ENCODE data around the gene FGF10. TPM values are rescaled to one million over a fixed set of nuclear protein-coding genes. Genes with fewer than 3 reads are reported as not detected.
A peak's percentile ranks its signal among the peaks of the same experiment; 100 is the strongest.

FGF10 gene
- 110 and 154 TPM in 2 replicates for total RNA-seq
- 0.58 and 6.9 TPM in 2 replicates for polyA plus RNA-seq
- polyA plus RNA-seq (2012) = 0.52 and 5.0 TPM in 2 replicates
- 1.6 and 14.5 TPM in 2 replicates for polyA minus RNA-seq (ENCODE audit: low replicate concordance)

- TF ChIP-seq EZH2 (IDR thresholded peaks at IDR 0.05; ENCODE audit: low read length, missing control alignments) (no peak), CTCF (conservative IDR thresholded peaks at IDR 0.05 in 1 of 2, IDR thresholded peaks at IDR 0.05 in 1 of 2; ENCODE audit: low read depth in 1 of 2, low read length in 2 of 2) (peak in 1 of 2 donors; percentile 13)
Observed at GRCh38 chr5:44389090-44389822, at the start of gene FGF10. FGF10 (minus strand) TSS chr5:44389420; CDS start chr5:44388682, 738 bp downstream.

GRCh38 chr5:44426944-44427343 is 37.7 kb upstream of the FGF10 start:
- Histone ChIP-seq H3K27me3 (ENCODE audit: control insufficient read depth, insufficient read depth, low read length) (no peaks in the 10 kb centered on the region), H3K4me2 (ENCODE audit: extremely low read depth, insufficient read depth, low read length) (no peak overlapping the region), H3K9me3 (ENCODE audit: control insufficient read depth, insufficient read depth, low read depth, low read length) (no peaks in the 10 kb centered on the region), H3K36me3 (ENCODE audit: control insufficient read depth, insufficient read depth, low read length) (no peaks in the 10 kb centered on the region), H3K4me3 (replicated peaks in 1 of 4; ENCODE audit: control extremely low read depth in 1 of 4, insufficient read depth in 1 of 4, low read depth in 3 of 4, low read length in 4 of 4) (no peak overlapping the region), H4K20me1 (ENCODE audit: control insufficient read depth, extremely low read depth, insufficient read depth, low read length) (no peaks in the 10 kb centered on the region), H2AFZ (ENCODE audit: low read length) (no peak overlapping the region), H3K9ac (ENCODE audit: insufficient read depth, low read length) (no peak overlapping the region), H3K79me2 (ENCODE audit: control insufficient read depth, insufficient read depth, low read length) (no peaks in the 10 kb centered on the region), H3K27ac (ENCODE audit: insufficient read depth, low read length) (no peak overlapping the region), H3K4me1 (ENCODE audit: control insufficient read depth, extremely low read depth, insufficient read depth, low read length) (no peaks in the 10 kb centered on the region)
- DNase-seq (ENCODE audit: low read depth in 2 of 2) = no peak
- no peak for TF ChIP-seq CTCF (conservative IDR thresholded peaks at IDR 0.05 in 1 of 2, IDR thresholded peaks at IDR 0.05 in 1 of 2; ENCODE audit: low read depth in 1 of 2, low read length in 2 of 2)
- TF ChIP-seq EZH2 (IDR thresholded peaks at IDR 0.05; ENCODE audit: low read length, missing control alignments) = no peak

More at GRCh38 chr5:44389090-44389822, at the start of gene FGF10:
- Histone ChIP-seq H2AFZ (ENCODE audit: low read length) (peak within 1 kb of the TSS; percentile 60), H3K79me2 (ENCODE audit: control insufficient read depth, insufficient read depth, low read length) (no peaks in the 10 kb centered on the region), H4K20me1 (ENCODE audit: control insufficient read depth, extremely low read depth, insufficient read depth, low read length) (no peaks in the 10 kb centered on the region), H3K36me3 (ENCODE audit: control insufficient read depth, insufficient read depth, low read length) (no peaks in the 10 kb centered on the region), H3K9me3 (ENCODE audit: control insufficient read depth, insufficient read depth, low read depth, low read length) (no peaks in the 10 kb centered on the region), H3K4me1 (ENCODE audit: control insufficient read depth, extremely low read depth, insufficient read depth, low read length) (no peaks in the 10 kb centered on the region), H3K4me3 (replicated peaks in 1 of 4; ENCODE audit: control extremely low read depth in 1 of 4, insufficient read depth in 1 of 4, low read depth in 3 of 4, low read length in 4 of 4) (peak within 1 kb of the TSS; percentile 66 to 79 (median 72)), H3K4me2 (ENCODE audit: extremely low read depth, insufficient read depth, low read length) (peak within 1 kb of the TSS; percentile 90), H3K27ac (ENCODE audit: insufficient read depth, low read length) (no peak within 1 kb of the TSS), H3K9ac (ENCODE audit: insufficient read depth, low read length) (no peak within 1 kb of the TSS), H3K27me3 (ENCODE audit: control insufficient read depth, insufficient read depth, low read length) (no peaks in the 10 kb centered on the region)
- peak; percentile 1 to 40 for DNase-seq (ENCODE audit: low read depth in 2 of 2)

- Histone ChIP-seq H3K4me3 (replicated peaks in 1 of 4; ENCODE audit: control extremely low read depth in 1 of 4, insufficient read depth in 1 of 4, low read depth in 3 of 4, low read length in 4 of 4) (no peak overlapping the region), H3K27ac (ENCODE audit: insufficient read depth, low read length) (no peak overlapping the region), H2AFZ (ENCODE audit: low read length) (no peak overlapping the region), H3K4me2 (ENCODE audit: extremely low read depth, insufficient read depth, low read length) (no peak overlapping the region), H3K79me2 (ENCODE audit: control insufficient read depth, insufficient read depth, low read length) (no peaks in the 10 kb centered on the region), H3K36me3 (ENCODE audit: control insufficient read depth, insufficient read depth, low read length) (no peaks in the 10 kb centered on the region), H3K27me3 (ENCODE audit: control insufficient read depth, insufficient read depth, low read length) (no peaks in the 10 kb centered on the region), H3K4me1 (ENCODE audit: control insufficient read depth, extremely low read depth, insufficient read depth, low read length) (no peaks in the 10 kb centered on the region), H4K20me1 (ENCODE audit: control insufficient read depth, extremely low read depth, insufficient read depth, low read length) (no peaks in the 10 kb centered on the region), H3K9ac (ENCODE audit: insufficient read depth, low read length) (no peak overlapping the region), H3K9me3 (ENCODE audit: control insufficient read depth, insufficient read depth, low read depth, low read length) (no peaks in the 10 kb centered on the region)
- no peak for TF ChIP-seq CTCF (conservative IDR thresholded peaks at IDR 0.05 in 1 of 2, IDR thresholded peaks at IDR 0.05 in 1 of 2; ENCODE audit: low read depth in 1 of 2, low read length in 2 of 2)
- no peak for TF ChIP-seq EZH2 (IDR thresholded peaks at IDR 0.05; ENCODE audit: low read length, missing control alignments)
- no peak for DNase-seq (ENCODE audit: low read depth in 2 of 2)
Observed at GRCh38 chr5:44412286-44412685, 23.1 kb upstream of the FGF10 start.

Data from fibroblast of lung (primary cell).